Cerebellar nuclear complex (tissue), 1 donor: ENCODE data around the gene TBX4.

Experiments
- DNase-seq, 2 experiments: peaks; one replicate each; lab custom pipeline; 2025; lab: John Stamatoyannopoulos, UW

TBX4 gene

GRCh38 chr17:61454381-61455323, 2.4 kb downstream of the TBX4 start:
- no peak for DNase-seq

- DNase-seq = no peak
These were observed 3.3 kb downstream of the TBX4 start for GRCh38 chr17:61455324-61456060.

GRCh38 chr17:61456061-61456681, 3.9 kb downstream of the TBX4 start:
- DNase-seq = no peak

GRCh38 chr17:61456688-61457225, 4.5 kb downstream of the TBX4 start:
- no peak for DNase-seq

GRCh38 chr17:61457226-61457983, 5.2 kb downstream of the TBX4 start:
- no peak for DNase-seq

- no peak for DNase-seq
These were observed 5.8 kb downstream of the TBX4 start for GRCh38 chr17:61458000-61458399.

- DNase-seq = no peak
These were observed 6.4 kb downstream of the TBX4 start for GRCh38 chr17:61458421-61459141.

GRCh38 chr17:61459142-61459809, 7.1 kb downstream of the TBX4 start:
- DNase-seq = no peak

GRCh38 chr17:61459939-61460718, 7.9 kb downstream of the TBX4 start:
- DNase-seq = no peak

- no peak for DNase-seq
These were observed 8.8 kb downstream of the TBX4 start for GRCh38 chr17:61460796-61461585.

GRCh38 chr17:61461586-61461966, 9.4 kb downstream of the TBX4 start:
- no peak for DNase-seq

GRCh38 chr17:61461967-61462718, 9.9 kb downstream of the TBX4 start:
- DNase-seq = no peak

GRCh38 chr17:61462719-61463315, 10.6 kb downstream of the TBX4 start:
- no peak for DNase-seq

GRCh38 chr17:61463316-61464129, 11.3 kb downstream of the TBX4 start:
- no peak for DNase-seq

GRCh38 chr17:61464130-61464842, 12.1 kb downstream of the TBX4 start:
- DNase-seq = no peak

- DNase-seq = no peak
These were observed 12.6 kb downstream of the TBX4 start for GRCh38 chr17:61464843-61465180.
